Fibroblast of the aortic adventitia (primary cell): Measurements from ENCODE around the gene CEP89. TPM values are rescaled to one million over a fixed set of nuclear protein-coding genes. Genes with fewer than 3 reads are reported as not detected.
"Not testable (repeated sequence)": the region's sequence is repeated elsewhere in the genome, so short reads cannot be mapped to it uniquely, and the experiment has no call there.

Source experiments
- DNase-seq: peaks from one replicate; pipeline ENCODE4 v3.0.0-alpha.2; 2010; ENCODE audit warnings: low read depth
- H3K4me3 ChIP-seq: 2 replicates; pipeline ENCODE4 v1.5.1; 2011; ENCODE audit warnings: low read depth, mild to moderate bottlenecking, control low read depth, low read length, moderate library complexity
- total RNA-seq: library from RNA; depleted of rRNA; stranded (reverse); fragments of >200 nt; gene quantifications from 2 replicates; pipeline ENCODE4 v1.2.3, GENCODE V29; 2012; ENCODE audit warnings: low replicate concordance
- TF ChIP-seq, protein P1 (sequence below): IDR thresholded peaks from 2 replicates; pipeline ENCODE4 v1.5.1; 2011; ENCODE audit warnings: mild to moderate bottlenecking, low read length, control low read depth, inconsistent platforms; ENCODE audit not compliant: insufficient read depth

Gene CEP89
- total RNA-seq, 1 donor, result 26.3 TPM

DNA sequence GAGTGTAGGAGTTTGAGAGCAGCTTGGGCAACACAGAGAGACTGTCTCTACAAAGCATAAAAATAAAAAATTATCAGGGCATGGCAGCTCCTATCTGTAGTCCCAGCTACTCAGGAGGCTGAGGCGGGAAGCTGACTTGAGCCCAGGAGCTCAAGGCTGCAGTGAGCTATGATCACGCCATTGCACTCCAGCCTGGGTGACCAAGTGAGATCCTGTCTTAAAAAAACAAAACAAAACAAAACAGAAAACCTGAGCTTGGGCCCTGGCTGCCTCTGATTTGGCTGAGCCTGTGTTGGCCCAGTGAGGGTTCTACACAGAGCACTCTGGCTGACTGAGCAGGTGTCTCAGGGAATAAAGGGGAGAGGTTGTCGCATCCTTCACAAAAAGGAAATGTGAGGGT is 110.2 kb downstream of the CEP89 start:
- TF ChIP-seq, protein P1, sequence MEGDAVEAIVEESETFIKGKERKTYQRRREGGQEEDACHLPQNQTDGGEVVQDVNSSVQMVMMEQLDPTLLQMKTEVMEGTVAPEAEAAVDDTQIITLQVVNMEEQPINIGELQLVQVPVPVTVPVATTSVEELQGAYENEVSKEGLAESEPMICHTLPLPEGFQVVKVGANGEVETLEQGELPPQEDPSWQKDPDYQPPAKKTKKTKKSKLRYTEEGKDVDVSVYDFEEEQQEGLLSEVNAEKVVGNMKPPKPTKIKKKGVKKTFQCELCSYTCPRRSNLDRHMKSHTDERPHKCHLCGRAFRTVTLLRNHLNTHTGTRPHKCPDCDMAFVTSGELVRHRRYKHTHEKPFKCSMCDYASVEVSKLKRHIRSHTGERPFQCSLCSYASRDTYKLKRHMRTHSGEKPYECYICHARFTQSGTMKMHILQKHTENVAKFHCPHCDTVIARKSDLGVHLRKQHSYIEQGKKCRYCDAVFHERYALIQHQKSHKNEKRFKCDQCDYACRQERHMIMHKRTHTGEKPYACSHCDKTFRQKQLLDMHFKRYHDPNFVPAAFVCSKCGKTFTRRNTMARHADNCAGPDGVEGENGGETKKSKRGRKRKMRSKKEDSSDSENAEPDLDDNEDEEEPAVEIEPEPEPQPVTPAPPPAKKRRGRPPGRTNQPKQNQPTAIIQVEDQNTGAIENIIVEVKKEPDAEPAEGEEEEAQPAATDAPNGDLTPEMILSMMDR, result no peak
- no peak for DNase-seq
- no peak overlapping the region for H3K4me3 ChIP-seq

DNA sequence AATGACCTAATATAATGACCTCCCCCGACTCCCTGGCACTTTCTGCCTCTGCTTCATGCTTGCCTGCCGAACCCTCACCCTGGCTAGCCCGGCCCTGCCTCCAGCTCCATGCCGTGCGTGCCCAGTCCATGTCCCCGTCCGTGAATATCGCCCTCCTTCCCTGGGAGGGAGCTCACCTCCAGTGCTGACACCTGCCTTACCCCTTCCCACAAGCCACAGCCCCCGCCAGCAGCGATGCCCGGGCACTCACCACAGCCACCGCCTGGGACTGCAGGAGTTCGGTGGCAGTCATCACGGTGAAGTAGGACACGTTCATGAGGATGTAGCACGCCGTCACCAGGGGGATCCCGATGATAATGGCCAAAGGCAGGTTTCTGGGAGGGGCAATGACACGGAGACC is 112.2 kb downstream of the CEP89 start:
- H3K4me3 ChIP-seq, result no peak overlapping the region

DNA sequence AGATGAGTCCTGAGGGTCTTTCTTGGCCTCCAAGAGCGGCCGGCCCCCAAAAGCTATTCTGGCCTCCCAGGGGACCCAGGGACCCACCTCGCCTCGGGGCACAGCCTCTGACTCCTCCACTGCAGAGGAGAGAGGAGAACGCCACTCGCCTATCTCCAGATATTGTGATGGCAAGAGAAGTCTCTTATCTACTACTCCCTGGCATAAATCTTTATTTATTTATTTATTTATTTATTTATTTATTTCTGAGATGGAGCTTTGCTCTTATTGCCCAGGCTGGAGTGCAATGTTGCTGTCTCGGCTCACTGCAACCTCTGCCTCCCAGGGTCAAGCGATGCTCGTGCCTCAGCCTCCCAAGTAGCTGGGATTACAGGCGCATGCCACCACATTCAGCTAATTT is 113.2 kb downstream of the CEP89 start:
- H3K4me3 ChIP-seq, result no peak overlapping the region
- TF ChIP-seq, protein P1, result no peak
- DNase-seq, result no peak

More for the DNA sequence above, 112.2 kb downstream of the CEP89 start:
- TF ChIP-seq, protein P1, result no peak
- DNase-seq, result no peak

DNA sequence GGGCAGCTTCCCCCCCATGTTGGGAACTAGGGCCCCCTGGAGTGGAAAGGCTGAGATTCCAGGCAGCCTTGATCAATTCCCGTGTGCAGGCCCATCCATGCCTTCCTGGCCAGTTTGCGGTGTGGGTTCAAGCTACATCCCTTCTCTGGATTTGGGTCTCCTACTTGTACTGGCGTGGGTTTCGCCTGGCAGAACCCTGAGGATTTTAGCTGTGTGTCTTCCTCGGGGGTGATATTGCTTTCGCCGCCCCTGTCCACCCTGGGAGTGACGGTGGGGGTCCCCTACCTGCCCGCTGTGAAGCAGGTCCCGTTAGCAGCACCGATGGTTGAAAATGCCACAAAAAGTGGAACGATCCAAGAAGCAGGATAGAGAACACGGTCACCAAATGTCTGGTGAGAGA is 113.6 kb downstream of the CEP89 start:
- H3K4me3 ChIP-seq, result no peak overlapping the region
- no peak for DNase-seq
- TF ChIP-seq, protein P1, result no peak

DNA sequence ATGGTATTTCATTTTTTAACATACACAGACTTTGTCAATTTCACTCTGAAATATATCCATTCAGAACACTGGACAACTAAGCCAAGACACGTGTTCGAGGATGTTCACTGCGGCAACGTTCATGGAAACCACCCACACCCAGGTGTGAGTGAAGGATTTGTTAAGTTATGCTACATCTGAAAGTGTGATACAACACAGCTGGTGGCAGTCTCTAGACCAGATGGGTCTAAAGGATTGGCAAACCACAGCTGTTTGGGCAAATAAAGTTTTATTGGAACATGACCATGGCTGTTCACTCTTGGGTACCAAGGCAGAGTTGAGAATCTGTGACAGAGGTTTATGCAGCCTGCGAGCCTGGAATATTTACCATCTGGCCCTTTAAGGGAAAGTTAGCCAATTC is 114.2 kb downstream of the CEP89 start:
- no peak for DNase-seq
- TF ChIP-seq, protein P1, result no peak
- H3K4me3 ChIP-seq, result no peak overlapping the region

DNA sequence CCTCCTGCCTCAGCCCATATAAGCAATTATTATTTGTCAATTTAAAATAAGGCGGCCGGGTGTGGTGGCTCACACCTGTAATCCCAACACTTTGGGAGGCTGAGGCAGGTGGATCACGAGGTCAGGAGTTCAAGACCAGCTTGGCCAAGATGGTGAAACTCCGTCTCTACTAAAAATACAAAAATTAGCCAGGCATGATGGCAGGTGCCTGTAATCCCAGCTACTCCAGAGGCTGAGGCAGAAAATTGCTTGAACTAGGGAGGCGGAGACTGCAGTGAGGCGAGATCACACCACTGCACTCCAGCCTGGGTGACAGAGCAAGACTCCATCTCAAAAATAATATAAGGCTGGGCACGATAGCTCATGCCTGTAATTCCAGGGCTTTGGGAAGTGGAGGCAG is 114.9 kb downstream of the CEP89 start:
- not testable (repeated sequence) for H3K4me3 ChIP-seq, DNase-seq

DNA sequence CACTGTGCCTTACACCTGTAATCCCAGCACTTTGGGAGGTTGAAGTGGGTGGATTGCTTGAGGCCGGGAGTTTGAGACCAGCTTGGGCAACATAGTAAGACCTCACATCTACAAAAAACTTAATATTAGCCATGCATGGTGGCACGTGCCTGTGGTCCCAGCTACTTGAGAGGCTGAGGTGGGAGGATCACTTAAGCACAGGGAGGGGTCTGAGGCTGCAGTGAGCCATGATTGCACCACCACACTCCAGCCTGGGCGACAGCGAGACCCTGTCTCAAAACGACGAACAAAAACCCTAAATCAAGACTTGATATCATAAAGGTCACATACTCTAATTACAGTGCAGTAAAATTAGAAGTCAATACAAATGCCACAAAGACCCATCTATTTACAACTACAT is 119.5 kb downstream of the CEP89 start:
- TF ChIP-seq, protein P1, result no peak
- no peak for DNase-seq
- H3K4me3 ChIP-seq, result no peak overlapping the region

DNA sequence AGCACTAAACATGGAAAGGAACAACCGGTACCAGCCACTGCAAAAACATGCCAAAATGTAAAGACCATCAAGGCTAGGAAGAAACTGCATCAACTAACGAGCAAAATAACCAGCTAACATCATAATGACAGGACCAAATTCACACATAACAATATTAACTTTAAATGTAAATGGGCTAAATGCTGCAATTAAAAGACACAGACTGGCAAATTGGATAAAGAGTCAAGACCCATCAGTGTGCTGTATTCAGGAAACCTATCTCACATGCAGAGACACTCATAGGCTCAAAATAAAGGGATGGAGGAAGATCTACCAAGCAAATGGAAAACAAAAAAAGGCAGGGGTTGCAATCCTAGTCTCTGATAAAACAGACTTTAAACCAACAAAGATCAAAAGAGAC is 123.7 kb downstream of the CEP89 start:
- not testable (repeated sequence) for DNase-seq, H3K4me3 ChIP-seq
